Tibial nerve (tissue), 4 donors: Measurements from ENCODE around the gene SALL3. TPM values are rescaled to one million over a fixed set of nuclear protein-coding genes. Genes with fewer than 3 reads are reported as not detected.
A peak's percentile ranks its signal among the peaks of the same experiment; 100 is the strongest.

Experiments
- DNase-seq, 2 donors: peaks; one replicate each; pipeline ENCODE4 v3.0.0-alpha.2; 2019; ENCODE audit warnings: low spot score in 2 of 2
- H3K27ac ChIP-seq, 4 donors: fragments of 200-600 bp; sonication (generic) in 3 of 4; one replicate each; pipeline ENCODE4 v1.5.1; 2017 to 2019; ENCODE audit warnings: mild to moderate bottlenecking in 1 of 4
- H3K27me3 ChIP-seq, 2 donors: fragments of 200-600 bp; sonication (generic) in 1 of 2; one replicate each; pipeline versions ENCODE4 v1.5.1 to v1.6.0; 2017 to 2019
- H3K36me3 ChIP-seq, 3 donors: fragments of 200-600 bp; sonication (generic); one replicate each; pipeline ENCODE4 v1.5.1; 2018 to 2019
- H3K4me1 ChIP-seq, 4 donors: fragments of 200-600 bp; sonication (generic) in 3 of 4; one replicate each; pipeline ENCODE4 v1.5.1; 2017 to 2019
- H3K4me3 ChIP-seq, 4 donors: fragments of 200-600 bp; sonication (generic) in 3 of 4; one replicate each; pipeline ENCODE4 v1.5.1; 2017 to 2019; ENCODE audit warnings: mild to moderate bottlenecking in 1 of 4, moderate library complexity in 1 of 4
- H3K9me3 ChIP-seq, 4 donors: fragments of 200-600 bp; sonication (generic) in 3 of 4; one replicate each; pipeline ENCODE4 v1.5.1; 2017 to 2019
- CTCF ChIP-seq, 5 experiments: fragments of 200-600 bp in 3 of 5; fragments of 450-650 bp in 2 of 5; sonication (generic) in 3 of 5; IDR thresholded peaks; one replicate each; pipeline ENCODE4 v1.5.1; 2016 to 2019; ENCODE audit warnings: antibody characterized with exemption in 5 of 5, mild to moderate bottlenecking in 3 of 5, moderate library complexity in 2 of 5
- EP300 ChIP-seq, 2 donors: sonication (generic); formaldehyde crosslinking; IDR thresholded peaks; one replicate each; pipeline ENCODE4 v1.6.1; 2017; ENCODE audit warnings: antibody characterized with exemption in 2 of 2, mild to moderate bottlenecking in 1 of 2
- POLR2A ChIP-seq, 2 donors: fragments of 450-650 bp; IDR thresholded peaks; one replicate each; pipeline ENCODE4 v1.6.1; 2017; ENCODE audit warnings: antibody characterized with exemption in 2 of 2, mild to moderate bottlenecking in 2 of 2, moderate library complexity in 2 of 2
- WGBS, 2 donors: methylation state at CpG; one replicate each; pipeline ENCODE4 v1.1.5; 2018; 5-methylcytosine and 5-hydroxymethylcytosine counted together
- total RNA-seq, 4 donors: library from RNA; depleted of rRNA; stranded (reverse); fragments of >200 nt; gene quantifications; one replicate each; pipeline ENCODE4 v1.1.0, GENCODE V29; 2016

Gene SALL3
- total RNA-seq, 4 donors from 2014 or later, result not detected

GRCh38 chr18:78972930-78973331, 6.7 kb upstream of the SALL3 start:
- Histone ChIP-seq H3K36me3 (no peaks in the 10 kb centered on the region), H3K4me1 (peaks cover 0 to 28% (median 5%) of the 10 kb centered on the region in 4 donors), H3K27me3 (peaks cover 3 to 74% of the 10 kb centered on the region in 2 donors), H3K27ac (no peak overlapping the region), H3K4me3 (no peak overlapping the region), H3K9me3 (no peaks in the 10 kb centered on the region)
- DNase-seq, result no peak
- WGBS, 2 donors, result 5 to 8% methylated on average over 19 to 31 of the region's 31 CpGs
- TF ChIP-seq CTCF (IDR thresholded peaks at IDR 0.05) (no peak), POLR2A (IDR thresholded peaks at IDR 0.05) (no peak), EP300 (IDR thresholded peaks at IDR 0.05) (no peak)

GRCh38 chr18:78973357-78974083, 6.1 kb upstream of the SALL3 start:
- H3K9me3 ChIP-seq, result no peaks in the 10 kb centered on the region
- no peaks in the 10 kb centered on the region for H3K36me3 ChIP-seq
- H3K4me1 ChIP-seq, result peaks cover 0 to 34% (median 5%) of the 10 kb centered on the region in 4 donors
- no peak for DNase-seq
- WGBS, 2 donors, result 2 to 4% methylated on average over 16 to 69 of the region's 82 CpGs
- H3K4me3 ChIP-seq, result no peak overlapping the region
- peaks cover 3 to 80% of the 10 kb centered on the region in 2 donors for H3K27me3 ChIP-seq
- no peak overlapping the region for H3K27ac ChIP-seq
- no peak for TF ChIP-seq CTCF (IDR thresholded peaks at IDR 0.05)
- TF ChIP-seq EP300 (IDR thresholded peaks at IDR 0.05), result no peak
- no peak for TF ChIP-seq POLR2A (IDR thresholded peaks at IDR 0.05)

GRCh38 chr18:78974115-78974761, 5.4 kb upstream of the SALL3 start:
- Histone ChIP-seq H3K27me3 (peaks cover 3 to 82% of the 10 kb centered on the region in 2 donors), H3K4me1 (peaks cover 0 to 41% (median 5%) of the 10 kb centered on the region in 4 donors), H3K27ac (no peak overlapping the region), H3K36me3 (no peaks in the 10 kb centered on the region), H3K9me3 (no peaks in the 10 kb centered on the region), H3K4me3 (peak overlapping the region in 1 of 4 donors; percentile 8)
- 2% methylated on average over 28 to 51 of the region's 77 CpGs for WGBS, 2 donors
- no peak for DNase-seq
- TF ChIP-seq CTCF (IDR thresholded peaks at IDR 0.05) (no peak), EP300 (IDR thresholded peaks at IDR 0.05) (no peak), POLR2A (IDR thresholded peaks at IDR 0.05) (no peak)

- DNase-seq, result no peak
- Histone ChIP-seq H3K9me3 (no peaks in the 10 kb centered on the region), H3K36me3 (no peaks in the 10 kb centered on the region), H3K27ac (no peak overlapping the region), H3K27me3 (peaks cover 3 to 84% of the 10 kb centered on the region in 2 donors), H3K4me3 (no peak overlapping the region), H3K4me1 (peaks cover 0 to 45% (median 5%) of the 10 kb centered on the region in 4 donors)
- 9 to 10% methylated on average over 10 of the region's 10 CpGs for WGBS, 2 donors
- TF ChIP-seq POLR2A (IDR thresholded peaks at IDR 0.05) (no peak), EP300 (IDR thresholded peaks at IDR 0.05) (no peak), CTCF (IDR thresholded peaks at IDR 0.05) (no peak)
Observed at GRCh38 chr18:78975292-78975691, 4.3 kb upstream of the SALL3 start.

- H3K4me1 ChIP-seq, result peaks cover 0 to 50% (median 5%) of the 10 kb centered on the region in 4 donors
- H3K27ac ChIP-seq, result no peak overlapping the region
- TF ChIP-seq EP300 (IDR thresholded peaks at IDR 0.05), result no peak
- TF ChIP-seq CTCF (IDR thresholded peaks at IDR 0.05), result no peak
- no peak for TF ChIP-seq POLR2A (IDR thresholded peaks at IDR 0.05)
- DNase-seq, result no peak
- no peaks in the 10 kb centered on the region for H3K36me3 ChIP-seq
- no peak overlapping the region for H3K4me3 ChIP-seq
- H3K27me3 ChIP-seq, result peaks cover 3 to 85% of the 10 kb centered on the region in 2 donors
- no peaks in the 10 kb centered on the region for H3K9me3 ChIP-seq
- 18 to 20% methylated on average over 4 of the region's 4 CpGs for WGBS, 2 donors
Observed at GRCh38 chr18:78975699-78976335, 3.8 kb upstream of the SALL3 start.
